H1 (cell line): Measurements from ENCODE around the gene ADCY2.

ENCODE experiments used
- CTCF ChIP-seq, 3 experiments: IDR thresholded peaks; 1 replicate in 2 of 3; 2 replicates in 1 of 3; pipeline versions ENCODE4 v1.5.1 to v1.6.1; 2011; ENCODE audit warnings: low read length in 3 of 3, mild to moderate bottlenecking in 3 of 3, inconsistent platforms in 2 of 3, low read depth in 1 of 3, moderate library complexity in 1 of 3; ENCODE audit not compliant: insufficient read depth in 1 of 3; ENCODE audit errors: control extremely low read depth in 1 of 3
- EP300 ChIP-seq, 2 experiments: IDR thresholded peaks; 1 replicate in 1 of 2; 2 replicates in 1 of 2; pipeline ENCODE4 v1.6.1; 2011 to 2012; ENCODE audit warnings: low read depth in 2 of 2, low read length in 2 of 2, mild to moderate bottlenecking in 2 of 2, borderline replicate concordance in 1 of 2, inconsistent platforms in 1 of 2, moderate library complexity in 1 of 2
- EZH2 ChIP-seq: fragments of 200-600 bp; sonication (generic); IDR thresholded peaks from 2 replicates; pipeline ENCODE4 v1.7.1; 2012; ENCODE audit warnings: low read depth, mild to moderate bottlenecking, moderate library complexity, low read length, inconsistent platforms; ENCODE audit not compliant: severe bottlenecking
- GTF2F1 ChIP-seq: IDR thresholded peaks from 2 replicates; pipeline ENCODE4 v1.6.1; 2012; ENCODE audit warnings: low read depth, low read length, improper control_type of control experiment, borderline replicate concordance
- JUN ChIP-seq: IDR thresholded peaks from 2 replicates; pipeline ENCODE4 v1.6.1; 2011; ENCODE audit warnings: low read depth, mild to moderate bottlenecking, improper control_type of control experiment, low read length
- KDM5A ChIP-seq: fragments of 200-600 bp; IDR thresholded peaks from 2 replicates; pipeline ENCODE4 v1.7.1; 2012; ENCODE audit warnings: mild to moderate bottlenecking, low read length, inconsistent platforms, mixed read lengths
- MAFK ChIP-seq: IDR thresholded peaks from 2 replicates; pipeline ENCODE4 v1.6.1; 2012; ENCODE audit warnings: low read depth, mild to moderate bottlenecking, improper control_type of control experiment, low read length
- NRF1 ChIP-seq: IDR thresholded peaks from 2 replicates; pipeline ENCODE4 v1.6.1; 2011; ENCODE audit warnings: mild to moderate bottlenecking, low read depth, low read length, improper control_type of control experiment
- RBBP5 ChIP-seq: IDR thresholded peaks from 2 replicates; pipeline ENCODE4 v1.7.1; 2012; ENCODE audit warnings: low read depth, mild to moderate bottlenecking, inconsistent platforms, low read length, moderate library complexity, borderline replicate concordance
- RFX5 ChIP-seq: IDR thresholded peaks from 2 replicates; pipeline ENCODE4 v1.6.1; 2011; ENCODE audit warnings: low read depth, low read length, improper control_type of control experiment, borderline replicate concordance
- USF2 ChIP-seq: IDR thresholded peaks from 2 replicates; pipeline ENCODE4 v1.6.1; 2011; ENCODE audit warnings: low read length, improper control_type of control experiment
- ZNF274 ChIP-seq: IDR thresholded peaks from 2 replicates; pipeline ENCODE4 v1.7.0; 2012; ENCODE audit warnings: low read length, borderline replicate concordance; ENCODE audit errors: extremely low read depth

- TF ChIP-seq RBBP5 (no peak), CTCF (IDR thresholded peaks at IDR 0.05; ENCODE audit: control extremely low read depth in 1 of 3, insufficient read depth in 1 of 3, low read depth in 1 of 3, low read length in 3 of 3) (no peak), MAFK (no peak), KDM5A (no peak), GTF2F1 (no peak), JUN (no peak), NRF1 (no peak), RFX5 (no peak), EP300 (IDR thresholded peaks at IDR 0.05; ENCODE audit: borderline replicate concordance in 1 of 2, low read depth in 2 of 2, low read length in 2 of 2) (no peak), USF2 (no peak), EZH2 (no peak), ZNF274 (no peak)
These were observed 9.3 kb downstream of the ADCY2 start for GRCh38 chr5:7405277-7405676.
